GM13977 (cell line): ENCODE data around the gene MEGF11.

ENCODE experiments used
- DNase-seq: peaks from one replicate; pipeline ENCODE4 v3.0.0; 2012; ENCODE audit warnings: low spot score
- in situ Hi-C: fragments of 300-500 bp; cut with MboI; formaldehyde crosslinking; loops from one replicate; pipeline ENCODE4 v1.12.0; 2022; ENCODE audit warnings: low sequenced_read_pairs, low pct_unique_long_range_greater_than_20kb, mixed read lengths, inconsistent platforms; ENCODE audit not compliant: unreplicated experiment
- TF ChIP-seq, protein P1 (sequence below): IDR thresholded peaks from 2 replicates; pipeline ENCODE4 v1.5.1; 2012; ENCODE audit warnings: mild to moderate bottlenecking, control low read depth; ENCODE audit not compliant: insufficient read depth; ENCODE audit errors: extremely low read depth, missing control alignments

MEGF11 gene

GRCh38 chr15:66036859-66037258 lies 216.7 kb downstream of the MEGF11 start:
- TF ChIP-seq, protein P1, sequence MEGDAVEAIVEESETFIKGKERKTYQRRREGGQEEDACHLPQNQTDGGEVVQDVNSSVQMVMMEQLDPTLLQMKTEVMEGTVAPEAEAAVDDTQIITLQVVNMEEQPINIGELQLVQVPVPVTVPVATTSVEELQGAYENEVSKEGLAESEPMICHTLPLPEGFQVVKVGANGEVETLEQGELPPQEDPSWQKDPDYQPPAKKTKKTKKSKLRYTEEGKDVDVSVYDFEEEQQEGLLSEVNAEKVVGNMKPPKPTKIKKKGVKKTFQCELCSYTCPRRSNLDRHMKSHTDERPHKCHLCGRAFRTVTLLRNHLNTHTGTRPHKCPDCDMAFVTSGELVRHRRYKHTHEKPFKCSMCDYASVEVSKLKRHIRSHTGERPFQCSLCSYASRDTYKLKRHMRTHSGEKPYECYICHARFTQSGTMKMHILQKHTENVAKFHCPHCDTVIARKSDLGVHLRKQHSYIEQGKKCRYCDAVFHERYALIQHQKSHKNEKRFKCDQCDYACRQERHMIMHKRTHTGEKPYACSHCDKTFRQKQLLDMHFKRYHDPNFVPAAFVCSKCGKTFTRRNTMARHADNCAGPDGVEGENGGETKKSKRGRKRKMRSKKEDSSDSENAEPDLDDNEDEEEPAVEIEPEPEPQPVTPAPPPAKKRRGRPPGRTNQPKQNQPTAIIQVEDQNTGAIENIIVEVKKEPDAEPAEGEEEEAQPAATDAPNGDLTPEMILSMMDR, result no peak

DNA sequence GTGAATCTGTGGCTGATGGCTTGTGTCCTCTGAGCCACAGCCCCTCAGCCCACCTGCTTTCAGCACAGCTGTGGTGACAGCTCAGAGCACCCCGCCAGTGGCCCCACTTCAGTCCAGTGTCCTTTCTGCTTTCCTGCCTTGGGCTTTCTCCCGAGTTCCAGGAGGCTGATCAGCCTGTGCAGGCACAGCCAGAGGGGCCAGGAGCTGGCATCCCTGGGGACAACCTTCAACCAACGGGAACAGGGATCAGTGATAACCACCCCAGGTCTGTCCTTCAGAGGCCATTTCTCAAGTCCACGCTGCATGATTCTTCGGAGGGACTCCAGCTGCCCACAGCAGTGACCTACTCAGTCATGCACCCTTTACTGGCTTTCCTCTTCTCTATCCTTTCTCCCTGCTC lies 217.6 kb downstream of the MEGF11 start:
- no peak for DNase-seq
- TF ChIP-seq, protein P1, result no peak
- in situ Hi-C loops, result no loop called here

More at GRCh38 chr15:66036859-66037258, 216.7 kb downstream of the MEGF11 start:
- in situ Hi-C loops, result no loop called here
- no peak for DNase-seq

DNA sequence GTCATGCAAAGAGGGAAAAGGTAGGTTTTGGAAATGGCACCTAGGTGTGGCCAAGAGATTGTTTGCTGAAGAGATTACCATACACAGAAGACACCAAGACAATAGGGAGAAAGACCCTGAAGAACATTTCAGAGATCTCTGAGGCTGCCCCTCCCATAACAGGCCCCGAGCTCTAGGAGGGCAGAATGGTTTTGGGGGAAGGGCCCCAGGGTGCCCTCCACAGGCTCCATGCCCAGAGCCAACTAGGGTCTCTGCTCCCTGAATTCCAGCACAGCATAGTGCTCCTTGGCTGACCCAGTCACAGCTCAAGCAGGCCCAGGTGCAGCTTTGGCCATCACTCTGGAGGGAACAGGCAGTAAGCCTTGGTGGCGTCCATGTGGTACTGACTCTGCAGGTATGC lies 220.4 kb downstream of the MEGF11 start:
- no peak for DNase-seq
- in situ Hi-C loops, result no loop called here
- TF ChIP-seq, protein P1, result no peak

DNA sequence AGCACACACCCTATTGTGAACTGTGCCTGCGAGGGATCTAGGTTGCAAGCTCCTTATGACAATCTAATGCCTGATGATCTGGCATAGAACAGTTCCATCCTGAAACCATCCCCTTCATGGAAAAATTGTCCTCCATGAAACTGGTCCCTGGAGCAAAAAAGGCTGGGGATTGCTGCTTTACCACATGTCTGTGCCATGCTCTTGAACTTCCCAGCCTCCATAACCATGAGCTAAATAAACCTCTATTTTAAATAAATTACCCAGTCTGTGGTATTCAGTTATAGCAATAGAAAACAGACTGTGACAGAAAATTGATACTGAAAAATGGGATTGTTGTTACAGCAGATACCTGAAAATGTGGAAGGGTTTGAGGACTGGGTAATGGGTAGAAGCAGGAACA lies 221.5 kb downstream of the MEGF11 start:
- no peak for DNase-seq
- in situ Hi-C loops, result no loop called here
- TF ChIP-seq, protein P1, result no peak

- in situ Hi-C loops, result no loop called here
- TF ChIP-seq, protein P1, result no peak
- DNase-seq, result no peak
Observed at GRCh38 chr15:66030650-66031049, 222.9 kb downstream of the MEGF11 start.

DNA sequence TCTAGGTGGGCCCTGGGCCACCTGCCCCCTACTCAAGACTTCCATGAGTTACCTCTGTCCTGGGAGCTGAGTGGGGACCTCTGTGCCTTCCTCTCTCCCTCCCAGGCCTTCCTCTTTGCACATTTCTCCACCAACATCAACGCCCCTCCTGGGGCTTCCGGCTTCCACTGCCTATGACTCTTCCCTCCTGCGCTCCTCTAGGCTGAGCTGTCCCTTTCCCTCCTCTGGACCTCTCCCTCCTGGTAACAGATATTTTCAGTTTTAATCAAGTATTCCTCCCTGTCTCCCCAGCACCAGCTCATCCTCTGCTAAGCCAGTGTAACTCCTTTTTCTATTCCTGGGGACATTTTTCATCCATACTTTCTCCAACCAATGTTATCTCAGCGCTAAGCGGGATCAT lies 223.9 kb downstream of the MEGF11 start:
- TF ChIP-seq, protein P1, result no peak
- DNase-seq, result no peak
- in situ Hi-C loops, result no loop called here

- no peak for DNase-seq
- TF ChIP-seq, protein P1, result no peak
- in situ Hi-C loops, result no loop called here
Observed at GRCh38 chr15:66027268-66027805, 226.2 kb downstream of the MEGF11 start.
